HEK293 (cell line): ENCODE results near the gene TUT1.

Experiments used
- ATF2 ChIP-seq: fragments of 450-650 bp; formaldehyde crosslinking; IDR thresholded peaks from 2 replicates; pipeline ENCODE4 v1.5.1; 2016; ENCODE audit warnings: missing biosample characterization, missing genetic modification characterization, low read depth
- ELK4 ChIP-seq: IDR thresholded peaks from 2 replicates; pipeline ENCODE4 v1.6.1; 2011; ENCODE audit warnings: mild to moderate bottlenecking, low read depth, low read length, borderline replicate concordance
- IKZF3 ChIP-seq: fragments of 450-650 bp; IDR thresholded peaks from 2 replicates; pipeline ENCODE4 v1.5.0; 2018; ENCODE audit warnings: missing biosample characterization, mild to moderate bottlenecking, missing genetic modification characterization, moderate library complexity
- PRDM6 ChIP-seq: fragments of 450-650 bp; formaldehyde crosslinking; IDR thresholded peaks from 2 replicates; pipeline ENCODE4 v1.5.1; 2017; ENCODE audit warnings: missing biosample characterization, missing genetic modification characterization
- REST ChIP-seq: fragments of 450-650 bp; formaldehyde crosslinking; IDR thresholded peaks from 2 replicates; pipeline ENCODE4 v1.5.1; 2016; ENCODE audit warnings: missing biosample characterization, missing genetic modification characterization
- SCRT2 ChIP-seq: fragments of 450-650 bp; formaldehyde crosslinking; IDR thresholded peaks from 2 replicates; pipeline ENCODE4 v1.5.1; 2016; ENCODE audit warnings: missing biosample characterization, missing genetic modification characterization
- SETDB1 ChIP-seq: IDR thresholded peaks from one replicate; pipeline ENCODE4 v1.6.1; 2017; ENCODE audit warnings: mild to moderate bottlenecking, low read length, moderate library complexity, mixed read lengths; ENCODE audit not compliant: insufficient read length
- SP7 ChIP-seq: fragments of 450-650 bp; formaldehyde crosslinking; IDR thresholded peaks from 2 replicates; pipeline ENCODE4 v1.5.1; 2016; ENCODE audit warnings: missing biosample characterization, missing genetic modification characterization
- YY1 ChIP-seq: fragments of 450-650 bp; formaldehyde crosslinking; IDR thresholded peaks from 2 replicates; pipeline ENCODE4 v1.5.1; 2018; ENCODE audit warnings: missing biosample characterization, missing genetic modification characterization
- ZNF175 ChIP-seq: fragments of 450-650 bp; formaldehyde crosslinking; IDR thresholded peaks from 2 replicates; pipeline ENCODE4 v1.5.1; 2016; ENCODE audit warnings: missing biosample characterization, missing genetic modification characterization
- ZNF2 ChIP-seq: fragments of 450-650 bp; formaldehyde crosslinking; IDR thresholded peaks from 2 replicates; pipeline ENCODE4 v1.5.1; 2016; ENCODE audit warnings: missing biosample characterization, missing genetic modification characterization
- ZNF202 ChIP-seq: fragments of 450-650 bp; formaldehyde crosslinking; IDR thresholded peaks from 2 replicates; pipeline ENCODE4 v1.5.1; 2016; ENCODE audit warnings: missing biosample characterization, missing genetic modification characterization, borderline replicate concordance
- ZNF211 ChIP-seq: fragments of 450-650 bp; formaldehyde crosslinking; IDR thresholded peaks from 2 replicates; pipeline ENCODE4 v1.5.1; 2016; ENCODE audit warnings: low read depth, missing biosample characterization, missing genetic modification characterization
- ZNF23 ChIP-seq: fragments of 450-650 bp; formaldehyde crosslinking; IDR thresholded peaks from 2 replicates; pipeline ENCODE4 v1.5.1; 2016; ENCODE audit warnings: missing biosample characterization, missing genetic modification characterization, borderline replicate concordance
- ZNF280D ChIP-seq: fragments of 450-650 bp; formaldehyde crosslinking; IDR thresholded peaks from 2 replicates; pipeline ENCODE4 v1.5.1; 2016; ENCODE audit warnings: missing biosample characterization, missing genetic modification characterization
- ZNF354C ChIP-seq: fragments of 450-650 bp; formaldehyde crosslinking; IDR thresholded peaks from 2 replicates; pipeline ENCODE4 v1.5.1; 2016; ENCODE audit warnings: missing biosample characterization, missing genetic modification characterization, low read depth, borderline replicate concordance
- ZNF366 ChIP-seq: fragments of 450-650 bp; formaldehyde crosslinking; conservative IDR thresholded peaks from 2 replicates; pipeline ENCODE4 v1.5.1; 2016; ENCODE audit warnings: missing biosample characterization, missing genetic modification characterization
- ZNF48 ChIP-seq: fragments of 450-650 bp; formaldehyde crosslinking; IDR thresholded peaks from 2 replicates; pipeline ENCODE4 v1.5.1; 2016; ENCODE audit warnings: missing biosample characterization, missing genetic modification characterization
- ZNF558 ChIP-seq: fragments of 450-650 bp; formaldehyde crosslinking; IDR thresholded peaks from 2 replicates; pipeline ENCODE4 v1.5.1; 2016; ENCODE audit warnings: missing biosample characterization, missing genetic modification characterization
- ZNF624 ChIP-seq: fragments of 450-650 bp; formaldehyde crosslinking; IDR thresholded peaks from 2 replicates; pipeline ENCODE4 v1.5.1; 2017; ENCODE audit warnings: missing biosample characterization, missing genetic modification characterization
- ZNF626 ChIP-seq: fragments of 450-650 bp; sonication (Bioruptor Pico); formaldehyde crosslinking; IDR thresholded peaks from 2 replicates; pipeline ENCODE4 v1.5.1; 2018; ENCODE audit warnings: missing biosample characterization, missing genetic modification characterization, inconsistent platforms
- ZNF645 ChIP-seq: fragments of 450-650 bp; formaldehyde crosslinking; IDR thresholded peaks from 2 replicates; pipeline ENCODE4; 2016; ENCODE audit warnings: missing biosample characterization, missing genetic modification characterization
- ZNF660 ChIP-seq: fragments of 450-650 bp; IDR thresholded peaks from 2 replicates; pipeline ENCODE4 v1.5.1; 2018; ENCODE audit warnings: missing biosample characterization, mild to moderate bottlenecking, missing genetic modification characterization
- ZNF792 ChIP-seq: fragments of 450-650 bp; formaldehyde crosslinking; IDR thresholded peaks from 2 replicates; pipeline ENCODE4 v1.5.1; 2016; ENCODE audit warnings: missing biosample characterization, missing genetic modification characterization
- ZSCAN4 ChIP-seq: fragments of 450-650 bp; formaldehyde crosslinking; IDR thresholded peaks from 2 replicates; pipeline ENCODE4 v1.5.1; 2017; ENCODE audit warnings: missing biosample characterization, missing genetic modification characterization

TUT1 gene

GRCh38 chr11:62599069-62599696 lies 7.9 kb upstream of the TUT1 start (continued):
- TF ChIP-seq REST (tag by site-specific recombination) (no peak), SP7 (tag by site-specific recombination) (peak; percentile 36; the same call in 1 of the 2 replicates), ZNF660 (peak; percentile 82), ZNF48 (no peak), ZNF792 (no peak), ELK4 (peak; percentile 80), ZSCAN4 (tag by site-specific recombination) (no peak), ZNF645 (tag by site-specific recombination) (no peak), ZNF626 (tag by site-specific recombination) (no peak), ZNF2 (tag by site-specific recombination) (0 out of 2 replicates have a peak, but pooled peaks have one; percentile 42), ZNF558 (tag by site-specific recombination) (no peak), ZNF280D (no peak), ZNF202 (tag by site-specific recombination) (no peak), IKZF3 (tag by site-specific recombination) (0 out of 2 replicates have a peak, but pooled peaks have one; percentile 24), PRDM6 (tag by site-specific recombination) (no peak), ZNF354C (no peak), ZNF366 (peak; percentile 76), ZNF624 (tag by site-specific recombination) (no peak), SETDB1 (no peak), ZNF175 (tag by site-specific recombination) (no peak), YY1 (tag by site-specific recombination) (no peak), SCRT2 (tag by site-specific recombination) (no peak), ZNF211 (tag by site-specific recombination) (no peak), ZNF23 (tag by site-specific recombination) (no peak), ATF2 (tag by site-specific recombination) (no peak)
